ENCODE data around the gene BDH1.

Gene BDH1

GRCh38 chr3:197511130-197511529, 44.6 kb downstream of the BDH1 start:
- POLR2A ChIA-PET = interaction anchor here (1.2 kb wide), 1 partner anchor 21 kb away, joined by 4 read pairs; no protein-coding TSS in a partner anchor
- no peak for TF ChIP-seq CTCF (IDR thresholded peaks at IDR 0.05; ENCODE audit: insufficient read depth, low read length, missing control alignments)
- DNase-seq (ENCODE audit: low read depth, low spot score) = no peak
- no peak overlapping the region for H3K4me3 ChIP-seq (ENCODE audit: low read depth, low read length)
- CTCF ChIA-PET = interaction anchor here (0.9 to 6.8 kb wide), 12 partner anchors 10 to 294 kb away, joined by 3 to 79 read pairs (median 9); no protein-coding TSS in a partner anchor

GRCh38 chr3:197510642-197511018, 45.1 kb downstream of the BDH1 start:
- TF ChIP-seq CTCF (IDR thresholded peaks at IDR 0.05; ENCODE audit: insufficient read depth, low read length, missing control alignments) = no peak
- H3K4me3 ChIP-seq (ENCODE audit: low read depth, low read length) = no peak overlapping the region
- POLR2A ChIA-PET = interaction anchor here (1.2 kb wide), 1 partner anchor 20 kb away, joined by 4 read pairs; no protein-coding TSS in a partner anchor
- no peak for DNase-seq (ENCODE audit: low read depth, low spot score)
- CTCF ChIA-PET = interaction anchor here (0.9 to 6.8 kb wide), 30 partner anchors 10 to 359 kb away, joined by 3 to 79 read pairs (median 5); no protein-coding TSS in a partner anchor

GRCh38 chr3:197508924-197509775, 46.6 kb downstream of the BDH1 start:
- no peak for TF ChIP-seq CTCF (IDR thresholded peaks at IDR 0.05; ENCODE audit: insufficient read depth, low read length, missing control alignments)
- ChIA-PET CTCF (interaction anchor here (0.6 to 6.8 kb wide), 54 partner anchors 8 to 504 kb away, joined by 3 to 79 read pairs (median 4); no protein-coding TSS in a partner anchor), POLR2A (no interaction called here)
- DNase-seq (ENCODE audit: low read depth, low spot score) = no peak
- no peak overlapping the region for H3K4me3 ChIP-seq (ENCODE audit: low read depth, low read length)

- ChIA-PET POLR2A (no interaction called here), CTCF (interaction anchor here (1.3 to 2.3 kb wide), 3 partner anchors 18 to 283 kb away, joined by 5 to 11 read pairs (median 11); no protein-coding TSS in a partner anchor)
- DNase-seq (ENCODE audit: low read depth, low spot score) = no peak
- no peak overlapping the region for H3K4me3 ChIP-seq (ENCODE audit: low read depth, low read length)
- TF ChIP-seq CTCF (IDR thresholded peaks at IDR 0.05; ENCODE audit: insufficient read depth, low read length, missing control alignments) = no peak
These were observed 47.3 kb downstream of the BDH1 start for GRCh38 chr3:197508461-197508860.

GRCh38 chr3:197508051-197508451, 47.7 kb downstream of the BDH1 start:
- POLR2A ChIA-PET = no interaction called here
- DNase-seq (ENCODE audit: low read depth, low spot score) = no peak
- CTCF ChIA-PET = interaction anchor here (1.3 to 2.3 kb wide), 3 partner anchors 17 to 283 kb away, joined by 5 to 11 read pairs (median 11); no protein-coding TSS in a partner anchor
- no peak overlapping the region for H3K4me3 ChIP-seq (ENCODE audit: low read depth, low read length)
- TF ChIP-seq CTCF (IDR thresholded peaks at IDR 0.05; ENCODE audit: insufficient read depth, low read length, missing control alignments) = no peak

- ChIA-PET POLR2A (no interaction called here), CTCF (interaction anchor here (2.0 to 2.3 kb wide), 2 partner anchors 251 to 282 kb away, joined by 11 read pairs; no protein-coding TSS in a partner anchor)
- H3K4me3 ChIP-seq (ENCODE audit: low read depth, low read length) = no peak overlapping the region
- no peak for TF ChIP-seq CTCF (IDR thresholded peaks at IDR 0.05; ENCODE audit: insufficient read depth, low read length, missing control alignments)
- DNase-seq (ENCODE audit: low read depth, low spot score) = no peak
These were observed 48.2 kb downstream of the BDH1 start for GRCh38 chr3:197507541-197507940.
